H1 (cell line): ENCODE results near the gene PURB. TPM values are rescaled to one million over a fixed set of nuclear protein-coding genes. Genes with fewer than 3 reads are reported as not detected.

Experiments
- GABPA ChIP-seq: IDR thresholded peaks from 2 replicates; pipeline ENCODE4 v1.6.1; 2011; ENCODE audit warnings: mild to moderate bottlenecking, low read length, moderate library complexity, borderline replicate concordance; ENCODE audit not compliant: insufficient read depth
- SIN3A ChIP-seq, 2 experiments: IDR thresholded peaks in 1 of 2; conservative IDR thresholded peaks in 1 of 2; 2 replicates each; pipeline ENCODE4 v1.6.1; 2011 to 2012; ENCODE audit warnings: low read length in 2 of 2, improper control_type of control experiment in 1 of 2, low read depth in 1 of 2, mild to moderate bottlenecking in 1 of 2
- SP1 ChIP-seq: IDR thresholded peaks from 2 replicates; pipeline ENCODE4 v1.6.1; 2011; ENCODE audit warnings: low read depth, low read length
- polyA plus RNA-seq, 7 experiments: library from polyadenylated mRNA; depleted of rRNA in 3 of 7; stranded (reverse) in 5 of 7; unstranded in 2 of 7; fragments of >200 nt in 5 of 7; fragments of 200-250 nt in 2 of 7; gene quantifications; 1 replicate in 5 of 7; 2 replicates in 1 of 7; 4 replicates in 1 of 7; pipeline versions ENCODE4 v1.2.1 to v1.2.3, GENCODE V29; 2011 to 2013; ENCODE audit warnings: missing spikeins in 2 of 7, mixed read lengths in 2 of 7
- total RNA-seq: library from RNA; stranded (reverse); fragmentation: NEBNext Ultra II Directional; extraction: Animal tissue kit (Norgen Biotek cat#: 25700); gene quantifications from 2 replicates; pipeline ENCODE4 v1.2.1, GENCODE V29; 2021
- TF ChIP-seq, protein P1 (sequence below): IDR thresholded peaks from 2 replicates; pipeline ENCODE4 v1.6.1; 2012; ENCODE audit warnings: inconsistent platforms

The PURB gene
- total and polyA plus RNA-seq, 2 of the 8 experiments (the other 6 are each of a cell fraction or from before 2014, with no cell fraction given): 3.3 to 22.7 TPM

DNA sequence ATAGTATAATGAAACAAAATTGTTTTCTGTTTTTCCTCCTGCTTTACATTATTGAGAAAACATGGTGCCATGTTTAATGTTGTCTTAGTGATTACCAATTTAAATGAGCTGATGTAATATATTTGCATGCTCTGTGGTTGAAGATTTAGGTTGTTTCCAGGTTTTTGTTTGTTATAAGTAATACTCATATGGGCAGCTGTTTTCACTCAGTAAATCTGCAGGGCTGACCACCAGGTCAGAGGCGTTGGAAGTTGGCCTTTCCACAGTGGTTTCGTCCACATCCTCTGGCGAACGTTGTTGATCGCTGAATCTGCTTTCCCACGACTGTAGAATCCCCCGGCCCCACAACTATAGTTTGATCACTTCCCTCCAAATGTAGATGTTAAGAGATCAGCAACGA lies 21.6 kb upstream of the PURB start (continued):
- no peak for TF ChIP-seq SP1
- TF ChIP-seq SIN3A (conservative IDR thresholded peaks at IDR 0.05 in 1 of 2, IDR thresholded peaks at IDR 0.05 in 1 of 2; ENCODE audit: low read depth in 1 of 2, low read length in 2 of 2): no peak
- TF ChIP-seq, protein P1, sequence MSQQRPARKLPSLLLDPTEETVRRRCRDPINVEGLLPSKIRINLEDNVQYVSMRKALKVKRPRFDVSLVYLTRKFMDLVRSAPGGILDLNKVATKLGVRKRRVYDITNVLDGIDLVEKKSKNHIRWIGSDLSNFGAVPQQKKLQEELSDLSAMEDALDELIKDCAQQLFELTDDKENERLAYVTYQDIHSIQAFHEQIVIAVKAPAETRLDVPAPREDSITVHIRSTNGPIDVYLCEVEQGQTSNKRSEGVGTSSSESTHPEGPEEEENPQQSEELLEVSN: no peak
- no peak for TF ChIP-seq GABPA
